A673 (cell line): ENCODE data around the gene LIMS2.

ENCODE experiments used
- CTCF ChIP-seq: fragments of 300-800, 200-600 bp; sonication (generic); conservative IDR thresholded peaks from 2 replicates; pipeline ENCODE4 v1.5.1; 2017; ENCODE audit warnings: low read depth, mild to moderate bottlenecking, antibody characterized with exemption, low read length, moderate library complexity, mixed read lengths
- EZH2 ChIP-seq: fragments of 200-600 bp; sonication (generic); IDR thresholded peaks from 2 replicates; pipeline ENCODE4 v1.6.1; 2017; ENCODE audit warnings: borderline replicate concordance, low read depth, mild to moderate bottlenecking, mixed read lengths, antibody characterized with exemption, low read length; ENCODE audit not compliant: poor library complexity, severe bottlenecking

GRCh38 chr2:127635380-127636237 lies 39.7 kb downstream of the LIMS2 start:
- TF ChIP-seq CTCF (no peak), EZH2 (no peak)
